HG03045 (cell line): Measurements from ENCODE around the gene ARL2.
"Not testable (repeated sequence)": the region's sequence is repeated elsewhere in the genome, so short reads cannot be mapped to it uniquely, and the experiment has no call there.

Source experiments
- ATAC-seq: cut with Tn5 transposase; IDR thresholded peaks from one replicate; pipeline ENCODE4 v1.9.1; 2021; ENCODE audit warnings: mild to moderate bottlenecking, moderate library complexity; ENCODE audit not compliant: unreplicated experiment

The ARL2 gene

DNA sequence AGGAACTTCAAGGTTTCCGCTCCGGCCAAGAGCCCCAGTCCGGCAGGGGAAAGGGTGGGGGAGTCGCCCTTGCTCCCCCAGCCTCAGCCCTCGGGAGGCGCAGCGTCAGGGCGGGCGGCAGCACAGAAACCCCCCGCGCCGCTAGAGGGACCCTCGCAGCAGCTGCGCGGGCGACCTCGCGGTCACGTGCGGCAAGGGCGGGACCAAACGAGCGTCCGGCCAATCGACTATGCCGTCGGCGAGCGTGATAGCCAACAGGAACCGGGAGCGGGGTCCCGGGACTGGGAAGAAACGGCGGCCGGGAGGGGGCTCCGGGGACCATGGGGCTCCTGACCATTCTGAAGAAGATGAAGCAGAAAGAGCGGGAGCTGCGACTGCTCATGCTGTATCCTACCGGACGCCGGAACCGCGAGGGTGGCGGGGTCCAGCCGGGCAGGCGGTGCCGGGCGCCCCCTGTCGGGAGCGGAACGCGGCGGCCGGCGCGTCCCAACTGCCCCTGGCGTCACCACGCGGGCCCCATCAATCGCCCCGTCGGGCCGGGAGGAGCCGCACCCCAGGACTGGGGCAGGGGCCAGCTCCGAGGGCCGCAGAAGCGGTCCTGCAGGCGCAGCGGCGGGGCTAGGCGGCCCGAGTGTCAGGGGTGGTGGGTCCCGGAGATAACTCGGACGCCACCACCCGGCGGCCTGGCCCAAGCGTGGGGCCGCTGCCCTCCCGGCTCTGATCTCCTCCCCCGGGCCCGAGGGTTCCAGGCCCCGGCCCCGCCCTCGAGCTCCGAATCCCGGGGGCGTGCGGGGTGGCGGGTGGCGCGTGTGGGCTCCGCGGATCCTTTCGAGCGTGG is at the start of gene ARL2:
TSS of gene ARL2 (plus strand) at position 273 of the 838 bp plus-strand sequence. CDS start at position 321, 48 bp downstream.
- ATAC-seq, result peak; percentile 83

DNA sequence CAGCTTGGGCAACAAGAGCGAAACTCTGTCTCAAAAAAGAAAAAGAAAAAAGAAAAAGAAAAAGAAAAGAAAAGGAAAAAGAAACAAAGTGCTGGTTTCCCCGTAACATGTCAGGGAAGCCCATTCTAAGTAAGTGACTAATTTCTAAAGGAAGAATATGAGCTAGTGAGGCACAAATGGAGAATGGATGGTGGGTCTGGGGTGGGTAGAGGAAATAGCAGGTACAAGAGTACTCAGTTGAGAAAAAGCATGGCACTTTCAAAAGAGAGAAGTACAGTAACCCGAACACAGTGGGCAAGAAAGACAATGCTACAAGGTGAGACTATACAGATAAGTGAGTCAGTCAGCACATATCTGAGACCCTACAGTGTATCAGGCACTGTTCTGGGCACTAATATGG is 46.6 kb upstream of the ARL2 start:
- ATAC-seq, result no peak

DNA sequence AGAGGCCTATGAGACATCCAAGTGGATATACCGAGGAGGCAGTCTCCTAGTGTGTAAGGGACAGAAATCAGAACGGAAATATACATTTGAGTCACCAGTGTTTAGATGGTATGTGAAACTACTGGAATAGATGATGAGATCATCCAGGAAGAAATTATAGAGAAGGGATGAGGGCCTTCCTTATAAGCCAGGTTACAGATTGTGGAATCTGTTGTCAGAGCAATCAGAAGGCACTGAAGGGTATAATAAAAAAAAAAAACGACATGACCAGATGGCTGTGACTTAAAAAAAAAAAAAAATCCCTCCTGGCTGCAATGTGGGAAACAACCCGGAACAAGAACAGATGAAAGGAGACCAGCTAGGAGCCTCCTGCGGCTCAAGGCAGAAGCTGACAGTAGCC is 44.8 kb upstream of the ARL2 start:
- ATAC-seq, result no peak

DNA sequence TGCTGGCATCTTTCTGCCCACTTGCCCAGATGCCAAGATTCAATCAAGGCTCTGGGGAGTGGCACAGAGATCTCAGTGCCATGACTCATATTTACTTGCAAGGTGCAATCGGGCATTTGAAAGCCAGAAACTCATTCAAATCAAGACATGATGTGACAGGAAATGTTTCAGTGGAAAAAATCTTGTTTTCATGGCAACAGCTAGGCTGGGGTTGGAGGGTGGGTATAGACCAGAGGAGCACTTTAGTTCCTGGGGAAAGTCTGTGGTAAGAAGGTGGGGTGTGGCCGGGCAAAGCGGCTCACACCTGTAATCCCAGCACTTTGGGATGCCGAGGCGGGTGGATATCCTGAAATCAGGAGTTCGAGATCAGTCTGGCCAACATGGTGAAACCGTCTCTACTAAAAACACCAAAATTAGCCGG is 43.2 kb upstream of the ARL2 start:
- ATAC-seq, result no peak

DNA sequence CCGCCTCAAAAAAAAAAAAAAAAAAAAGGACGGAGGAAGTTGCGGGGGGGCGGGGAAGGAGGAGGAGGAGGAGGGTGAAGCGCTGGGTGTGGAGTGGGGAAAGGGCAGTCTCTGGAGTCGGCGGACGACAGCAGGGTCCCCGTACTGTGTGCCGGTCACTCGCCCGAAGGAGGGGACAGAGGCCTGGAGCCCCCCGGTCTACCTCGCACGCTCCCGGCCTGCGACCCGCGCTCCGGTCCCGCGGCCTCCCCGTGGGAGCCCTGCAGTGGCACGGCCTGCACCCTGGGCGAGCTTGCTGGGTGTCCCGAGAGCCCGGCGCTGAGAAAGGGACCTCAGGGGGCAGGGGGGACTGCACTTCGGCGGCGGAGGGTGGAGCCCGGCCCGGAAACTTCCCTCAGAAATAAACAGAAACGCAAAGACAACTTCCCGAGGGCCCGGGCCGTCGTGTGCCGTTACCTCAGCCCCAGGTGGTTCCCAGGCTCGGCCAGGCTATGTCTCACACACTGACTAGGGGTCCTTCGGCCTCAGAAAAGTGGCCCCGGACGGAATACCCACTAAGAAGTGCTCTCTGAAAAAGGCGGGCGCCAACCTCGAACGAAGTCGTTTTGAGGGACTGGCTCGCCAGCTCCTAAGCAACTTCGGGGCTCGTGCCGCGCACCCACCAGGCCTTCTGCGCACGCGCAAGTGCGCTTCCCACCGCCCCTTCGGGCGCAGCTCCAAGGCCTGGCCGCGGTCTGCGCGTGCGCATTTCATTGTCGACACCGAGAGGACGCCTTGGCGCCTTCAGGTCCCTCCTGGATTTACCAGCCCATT is 42.3 kb upstream of the ARL2 start, which contains the start of gene MAJIN:
TSS of gene MAJIN (minus strand) at position 688 of the 813 bp plus-strand sequence. CDS start 12,703 bp downstream, outside the sequence.
- ATAC-seq, result no peak

DNA sequence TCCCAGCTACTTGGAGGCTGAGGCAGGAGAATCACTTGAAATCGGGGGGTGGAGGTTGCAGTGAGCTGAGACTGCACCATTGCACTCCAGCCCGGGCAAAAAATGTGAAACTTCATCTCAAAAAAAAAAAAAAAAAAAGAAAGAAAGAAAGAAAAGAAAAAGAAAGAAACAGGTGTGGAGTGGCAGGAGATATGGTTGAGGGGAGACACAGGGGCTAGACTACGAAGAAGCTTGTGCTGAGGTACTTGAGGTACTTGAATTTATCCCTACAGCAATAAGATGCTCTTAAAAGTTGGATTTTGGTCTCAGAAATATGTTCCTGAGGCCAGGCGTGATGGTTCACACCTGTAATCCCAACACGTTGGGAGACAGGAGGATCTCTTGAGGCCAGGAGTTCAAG is 39.8 kb upstream of the ARL2 start:
- no peak for ATAC-seq

DNA sequence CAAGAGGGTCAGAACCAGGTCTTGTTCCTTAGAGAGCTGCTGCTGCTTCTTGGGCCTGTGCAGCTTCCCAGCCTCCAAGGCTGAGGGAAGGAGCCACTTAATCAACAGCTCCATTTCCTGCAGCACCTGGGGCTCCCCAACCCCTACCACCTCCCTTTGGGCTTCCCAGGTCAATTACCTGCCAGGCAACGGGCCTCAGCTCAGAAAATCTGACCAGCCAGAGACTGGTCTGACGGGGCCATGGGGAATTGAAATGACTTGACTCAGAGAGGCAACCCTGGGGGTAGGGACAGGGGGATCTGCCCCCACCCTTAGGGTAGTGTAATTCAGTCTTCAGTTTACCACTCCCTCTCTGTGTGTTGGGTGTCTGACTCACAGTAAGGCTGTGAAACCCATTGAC is 37.3 kb upstream of the ARL2 start:
- no peak for ATAC-seq

DNA sequence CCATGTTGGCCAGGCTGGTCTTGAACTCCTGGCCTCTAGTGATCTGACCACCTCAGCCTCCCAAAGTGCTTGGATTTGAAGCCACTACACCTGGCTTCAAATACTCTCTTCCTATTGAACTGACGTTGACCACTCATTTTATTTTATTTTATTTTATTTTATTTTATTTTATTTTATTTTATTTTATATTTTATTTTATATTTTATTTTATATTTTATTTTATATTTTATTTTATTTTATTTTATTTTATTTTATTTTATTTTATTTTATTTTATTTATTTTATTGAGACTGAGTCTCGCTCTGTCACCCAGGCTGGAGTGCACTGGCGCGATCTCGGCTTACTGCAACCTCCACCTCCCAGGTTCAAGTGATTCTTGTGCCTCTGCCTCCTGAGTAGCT is 30.6 kb upstream of the ARL2 start:
- ATAC-seq, result not testable (repeated sequence)

DNA sequence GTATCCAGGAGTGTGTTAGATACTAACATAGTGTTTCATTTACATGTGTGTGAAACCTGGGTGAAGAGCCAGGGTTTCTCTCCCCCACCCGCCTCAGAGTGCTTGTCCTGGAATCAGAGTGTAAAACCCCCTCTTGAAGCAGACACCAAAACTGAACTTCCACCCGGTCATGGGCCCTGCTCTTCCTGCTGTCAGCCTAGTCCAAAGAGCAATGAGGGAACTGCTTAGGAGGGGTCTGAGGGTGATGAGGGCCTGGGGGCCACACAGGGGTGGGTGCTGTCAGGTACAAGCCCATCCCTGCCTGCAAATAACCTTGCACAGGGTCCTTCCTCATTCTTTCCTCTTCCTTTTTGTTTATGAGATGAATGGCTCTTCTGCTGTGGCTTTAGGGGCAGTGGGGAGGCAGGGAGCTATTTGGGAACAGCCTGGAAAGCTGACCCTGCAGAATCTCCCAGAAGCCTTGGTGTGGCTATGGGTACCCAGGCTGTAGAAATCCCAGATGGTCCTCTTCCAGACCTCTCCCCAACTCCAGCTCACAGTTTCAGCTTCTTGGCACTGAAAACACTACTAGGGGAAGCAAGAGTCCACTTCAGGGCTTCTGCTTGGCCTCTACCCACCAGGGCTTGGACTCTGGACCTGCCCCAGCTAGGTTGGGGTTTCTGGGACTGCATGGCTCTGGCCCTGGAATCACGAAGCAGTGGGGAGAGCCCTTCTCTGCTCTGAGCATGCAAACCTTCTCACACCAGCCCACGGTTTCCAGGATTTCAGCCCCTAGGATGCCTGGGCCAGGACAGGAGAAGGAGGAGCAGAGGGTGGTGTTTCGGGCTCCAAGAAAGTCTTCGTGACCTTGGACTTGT is 25.7 kb upstream of the ARL2 start:
- no peak for ATAC-seq

DNA sequence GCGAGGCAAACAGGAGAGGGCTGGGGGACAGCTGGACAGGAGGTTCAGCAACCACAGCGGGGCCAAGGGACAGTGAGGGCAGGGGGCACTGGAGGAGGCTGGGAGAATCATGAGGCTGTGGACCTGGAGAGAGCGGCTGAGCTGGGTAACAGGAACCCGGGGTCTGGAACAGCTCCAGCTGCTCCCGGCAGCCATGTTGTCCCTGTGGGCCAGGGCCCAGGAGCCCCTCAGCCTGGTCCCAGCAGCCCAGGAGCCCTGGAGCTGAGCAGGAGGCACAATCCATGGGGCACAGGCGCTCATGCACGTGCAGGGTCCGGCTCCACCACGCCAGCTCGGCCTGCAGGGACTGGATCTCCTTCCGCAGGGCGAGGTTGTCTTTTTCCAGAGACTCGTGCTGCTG is 24.5 kb upstream of the ARL2 start:
- no peak for ATAC-seq

DNA sequence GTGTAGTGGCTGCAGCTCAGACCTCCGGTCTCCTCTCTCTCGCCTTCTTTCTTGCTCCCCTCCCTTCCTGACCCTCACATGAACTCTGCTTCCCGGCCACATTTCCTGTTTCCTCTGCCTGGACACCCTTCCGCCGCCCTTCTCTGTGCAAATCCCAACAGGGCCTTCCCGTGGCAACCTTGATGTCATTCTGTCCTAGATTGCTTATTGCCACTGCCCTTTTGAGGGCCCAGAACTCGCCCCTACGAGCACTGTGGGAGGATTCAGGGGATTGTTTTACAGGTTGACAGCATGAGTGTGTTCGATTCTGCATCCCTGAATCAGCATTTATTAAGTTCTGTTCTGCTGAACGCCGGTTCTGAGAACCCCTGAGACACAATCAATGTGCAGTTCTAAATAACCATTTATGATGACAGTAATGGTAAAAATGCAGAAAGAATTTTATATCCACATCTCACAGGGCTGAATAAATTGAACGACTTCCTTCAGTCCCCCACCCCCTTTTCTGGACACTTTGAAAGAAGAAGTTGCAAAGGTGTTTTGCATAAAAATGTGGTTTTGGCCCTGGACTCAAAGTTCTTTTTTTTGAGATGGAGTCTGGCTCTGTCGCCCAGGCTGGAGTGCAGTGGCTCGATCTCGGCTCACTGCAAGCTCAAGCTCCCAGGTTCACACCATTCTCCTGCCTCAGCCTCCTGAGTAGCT is 23.6 kb upstream of the ARL2 start:
- no peak for ATAC-seq

DNA sequence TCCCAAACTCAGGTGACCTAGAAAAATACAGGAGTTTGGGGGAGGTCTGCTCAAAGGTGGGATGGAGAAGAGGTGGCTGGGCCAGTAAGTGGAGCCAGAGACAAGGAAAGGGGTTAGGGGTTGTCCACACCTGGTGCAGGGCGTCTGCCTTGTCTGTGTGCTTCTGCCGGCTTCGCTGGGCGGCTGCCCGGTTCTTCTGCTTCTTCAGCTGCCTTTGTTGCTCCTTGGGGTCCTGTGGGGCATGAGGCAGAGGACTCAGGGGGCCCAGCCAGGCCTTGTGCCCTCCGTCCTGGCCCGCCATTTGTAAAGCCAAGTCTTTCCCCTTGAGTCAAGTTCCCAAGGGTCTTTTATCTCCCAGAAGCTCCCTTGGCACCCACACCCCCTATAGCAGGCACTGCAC is 19.6 kb upstream of the ARL2 start:
- no peak for ATAC-seq

DNA sequence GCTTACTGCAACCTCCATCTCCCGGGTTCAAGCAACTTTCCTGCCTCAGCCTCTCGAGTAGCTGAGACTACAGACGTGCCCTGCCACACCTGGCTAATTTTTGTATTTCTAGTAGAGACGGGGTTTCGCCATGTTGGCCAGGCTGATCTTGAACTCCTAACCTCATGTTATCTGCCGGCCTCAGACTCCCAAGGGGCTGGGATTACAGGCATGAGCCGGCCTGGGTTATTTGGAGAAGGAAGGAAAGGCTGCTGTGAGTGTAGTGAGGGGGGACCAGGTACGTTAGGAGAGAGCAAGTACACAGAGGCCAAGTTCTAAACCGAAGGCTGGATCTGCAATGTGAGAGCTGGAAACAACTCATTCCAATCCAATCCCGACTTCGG is 17.6 kb upstream of the ARL2 start:
- no peak for ATAC-seq

DNA sequence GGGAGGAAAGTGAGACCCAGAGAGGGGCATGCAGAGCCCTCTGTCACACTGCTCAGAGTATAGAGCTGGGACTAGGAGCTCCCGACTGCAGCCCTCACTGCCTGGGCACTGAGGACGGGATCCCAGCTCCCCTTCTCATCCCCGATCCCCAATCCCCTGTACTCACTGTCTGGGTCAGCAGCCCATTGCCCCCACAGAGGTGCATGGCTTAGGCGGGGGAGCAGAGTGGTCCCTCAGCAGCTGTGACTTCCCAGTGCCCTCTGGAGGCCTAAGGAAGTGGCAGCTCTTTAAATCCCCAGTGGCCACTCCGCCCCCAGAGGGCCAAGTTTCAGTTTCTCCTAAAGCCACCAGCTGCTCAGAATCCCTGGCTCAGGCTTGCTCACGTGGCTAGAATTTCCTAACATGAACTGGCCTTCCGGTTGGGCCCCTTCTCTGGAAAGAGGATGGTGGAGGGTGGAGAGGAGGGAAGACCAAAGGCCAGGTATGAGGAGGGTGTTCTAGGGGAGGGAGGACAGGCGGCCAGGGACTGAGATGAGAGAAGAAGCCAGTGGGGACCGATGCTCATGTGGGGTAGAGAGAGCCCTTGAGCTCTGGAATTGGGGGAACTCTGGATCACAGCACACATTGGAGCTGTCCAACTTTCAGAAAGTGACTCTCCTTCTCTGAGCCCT is 17.1 kb upstream of the ARL2 start, which contains the start of gene BATF2:
TSS of gene BATF2 (minus strand) at position 262 of the 671 bp plus-strand sequence. CDS start at position 205, 57 bp downstream.
- ATAC-seq, result no peak

DNA sequence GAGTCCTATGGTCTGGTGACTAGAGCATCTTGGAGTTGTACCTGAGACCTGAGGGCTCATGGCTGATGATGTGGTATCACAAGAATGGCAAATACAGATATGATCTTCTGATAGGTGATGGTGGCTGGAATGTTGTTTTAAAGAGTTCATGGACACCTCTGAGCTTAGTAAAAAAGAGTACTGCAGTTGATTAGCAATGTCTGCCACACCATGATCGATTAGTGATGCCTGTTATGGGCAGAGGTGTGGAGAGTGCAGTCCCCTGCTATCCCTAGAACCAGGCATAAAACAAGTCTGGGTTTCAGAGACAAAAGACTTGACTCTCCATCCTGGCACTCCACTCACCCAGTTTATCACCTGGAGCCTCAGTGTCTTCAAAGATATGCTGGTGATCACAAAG is 15.8 kb upstream of the ARL2 start:
- no peak for ATAC-seq

DNA sequence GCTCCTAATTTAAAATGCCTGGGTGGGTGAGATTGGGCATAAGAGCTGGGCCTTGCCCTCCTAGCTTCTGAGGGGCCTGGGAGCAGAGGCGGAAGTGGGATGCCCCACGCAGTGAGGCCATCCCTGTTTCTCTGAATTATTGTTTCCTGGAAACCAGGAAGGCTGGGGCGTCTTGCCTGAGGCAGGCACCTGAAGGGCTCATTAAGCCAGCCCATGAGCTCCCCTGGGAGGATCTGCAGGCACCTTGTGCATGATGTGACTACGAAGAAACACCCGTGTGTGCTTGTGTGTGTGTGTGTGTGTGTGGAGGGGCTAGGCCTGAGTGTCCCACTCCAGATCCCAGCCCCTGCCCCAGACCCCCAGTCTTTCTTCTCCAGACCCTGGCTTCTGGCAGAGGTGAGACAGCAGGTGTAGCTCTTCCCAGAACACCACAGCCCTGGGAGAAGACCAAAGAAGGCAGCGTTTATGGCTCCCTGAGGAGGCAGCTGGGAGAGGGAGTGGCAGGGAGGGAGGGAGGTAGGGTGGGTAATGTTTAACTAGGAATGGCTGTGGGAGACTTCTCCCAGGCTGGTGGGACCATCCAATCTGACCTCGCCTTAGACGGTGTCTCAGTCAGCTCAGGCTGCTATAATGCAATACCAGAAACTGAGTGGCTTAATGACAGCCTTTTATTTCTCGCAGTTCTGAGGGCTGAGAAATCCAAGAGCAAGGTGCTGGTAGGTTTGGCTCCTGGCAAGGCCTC is 15.1 kb upstream of the ARL2 start:
- no peak for ATAC-seq

DNA sequence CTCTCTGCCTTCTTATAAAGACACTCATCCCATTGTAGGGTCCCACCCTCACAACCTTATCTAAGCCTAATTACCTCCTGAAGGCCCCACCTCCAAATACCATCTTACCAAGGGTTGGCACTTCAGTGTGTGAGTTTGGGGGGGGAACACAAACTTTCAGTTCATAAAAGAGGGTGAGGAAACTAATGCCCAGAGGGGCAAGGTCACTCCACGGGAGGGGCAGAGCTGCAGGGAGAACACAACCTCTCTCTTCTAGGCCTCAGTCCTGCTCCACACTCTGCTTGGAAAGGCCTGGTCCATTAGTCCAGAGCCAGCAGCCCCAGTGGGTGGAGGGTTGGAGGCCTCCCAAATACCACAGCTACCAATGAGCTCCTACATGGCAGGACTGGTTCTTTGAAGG is 14.5 kb upstream of the ARL2 start:
- no peak for ATAC-seq

DNA sequence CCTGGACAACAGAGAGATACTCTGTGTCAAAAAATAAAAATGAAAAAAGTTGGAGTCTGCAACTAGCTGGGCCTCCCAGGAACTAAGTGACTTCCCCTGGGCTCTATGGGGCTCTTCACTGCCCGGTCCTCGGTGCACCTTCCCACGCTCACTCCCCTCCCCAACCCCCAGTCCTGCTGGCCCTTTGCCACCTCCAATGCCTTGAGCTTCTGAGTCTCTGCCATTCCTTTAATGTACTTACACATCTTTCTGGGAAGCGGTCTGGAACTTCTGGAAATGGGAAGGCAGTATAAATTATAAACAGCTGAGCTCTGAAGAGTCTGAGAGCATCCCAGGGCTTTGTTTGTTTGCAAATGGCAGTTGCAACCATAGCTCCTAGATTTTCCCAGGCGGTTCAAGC is 11.3 kb upstream of the ARL2 start:
- no peak for ATAC-seq

DNA sequence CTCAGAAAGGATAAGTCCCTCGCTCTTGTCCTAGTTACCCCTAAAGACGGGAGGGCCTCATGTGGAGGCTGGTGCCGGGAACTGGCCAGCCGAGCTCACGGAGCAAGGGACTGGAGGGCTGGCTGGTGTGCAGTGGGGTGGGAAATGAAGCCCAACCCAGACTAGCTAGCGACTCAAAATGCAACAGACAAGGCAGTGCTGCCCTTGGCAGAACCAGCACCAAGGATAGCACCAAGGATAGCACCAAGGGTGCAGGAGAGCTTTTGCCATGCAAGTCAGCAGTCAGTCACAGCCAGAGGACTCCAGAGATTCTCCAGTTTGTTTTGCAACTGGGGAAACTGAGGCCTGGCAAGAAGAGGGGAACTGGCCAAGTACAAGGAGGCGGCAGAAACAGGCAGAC is 10.7 kb upstream of the ARL2 start:
- no peak for ATAC-seq
